ENCODE data around the gene RPS28.
"Not testable (repeated sequence)": the region's sequence is repeated elsewhere in the genome, so short reads cannot be mapped to it uniquely, and the experiment has no call there.

RPS28 gene

DNA sequence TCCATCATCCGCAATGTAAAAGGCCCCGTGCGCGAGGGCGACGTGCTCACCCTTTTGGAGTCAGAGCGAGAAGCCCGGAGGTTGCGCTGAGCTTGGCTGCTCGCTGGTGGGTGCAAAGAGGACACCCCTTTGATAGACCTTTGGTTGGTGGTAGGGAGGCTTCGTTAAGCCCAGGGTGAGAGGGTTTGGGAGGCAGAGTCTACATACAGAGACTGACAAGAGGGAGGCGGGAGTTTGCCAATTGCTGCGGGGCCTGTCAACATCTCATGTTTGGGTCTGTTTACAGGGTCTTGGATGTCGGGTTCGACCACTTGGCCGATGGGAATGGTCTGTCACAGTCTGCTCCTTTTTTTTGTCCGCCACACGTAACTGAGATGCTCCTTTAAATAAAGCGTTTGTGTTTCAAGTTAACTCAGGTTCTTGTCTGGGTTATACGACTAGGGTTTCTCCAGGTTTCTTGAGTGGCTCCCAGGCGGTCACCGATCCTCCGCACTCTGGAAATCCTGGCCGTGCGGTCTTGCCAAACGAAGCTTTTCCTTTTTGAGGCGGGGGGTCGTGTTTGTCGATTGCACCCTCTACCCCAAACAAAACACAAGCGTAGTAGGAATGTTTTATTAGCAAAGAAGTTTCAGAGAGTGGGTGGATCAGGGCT, 816 bp downstream of the RPS28 start:
- DNase-seq: no peak

DNA sequence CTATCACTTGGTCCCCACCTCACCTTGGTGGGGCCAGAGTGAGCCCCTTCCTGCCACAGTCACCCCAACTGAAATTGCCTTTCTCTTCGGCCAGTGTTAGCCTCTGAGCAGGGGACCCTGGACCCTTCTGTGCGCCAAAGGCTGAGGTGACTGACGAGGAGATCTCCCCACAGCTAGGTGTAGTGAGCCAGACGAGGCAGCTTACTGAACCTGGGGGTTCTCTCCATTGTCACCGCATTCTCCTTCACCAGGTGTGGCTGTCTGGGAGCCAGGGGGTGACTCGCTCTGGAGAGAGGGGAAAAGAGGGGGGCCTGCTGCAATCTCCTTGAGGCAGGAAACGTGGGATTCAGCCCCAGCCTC, 1.3 kb downstream of the RPS28 start:
- no peak for DNase-seq

GRCh38 chr19:8323781-8324185, 2.5 kb downstream of the RPS28 start:
- no peak for DNase-seq

DNA sequence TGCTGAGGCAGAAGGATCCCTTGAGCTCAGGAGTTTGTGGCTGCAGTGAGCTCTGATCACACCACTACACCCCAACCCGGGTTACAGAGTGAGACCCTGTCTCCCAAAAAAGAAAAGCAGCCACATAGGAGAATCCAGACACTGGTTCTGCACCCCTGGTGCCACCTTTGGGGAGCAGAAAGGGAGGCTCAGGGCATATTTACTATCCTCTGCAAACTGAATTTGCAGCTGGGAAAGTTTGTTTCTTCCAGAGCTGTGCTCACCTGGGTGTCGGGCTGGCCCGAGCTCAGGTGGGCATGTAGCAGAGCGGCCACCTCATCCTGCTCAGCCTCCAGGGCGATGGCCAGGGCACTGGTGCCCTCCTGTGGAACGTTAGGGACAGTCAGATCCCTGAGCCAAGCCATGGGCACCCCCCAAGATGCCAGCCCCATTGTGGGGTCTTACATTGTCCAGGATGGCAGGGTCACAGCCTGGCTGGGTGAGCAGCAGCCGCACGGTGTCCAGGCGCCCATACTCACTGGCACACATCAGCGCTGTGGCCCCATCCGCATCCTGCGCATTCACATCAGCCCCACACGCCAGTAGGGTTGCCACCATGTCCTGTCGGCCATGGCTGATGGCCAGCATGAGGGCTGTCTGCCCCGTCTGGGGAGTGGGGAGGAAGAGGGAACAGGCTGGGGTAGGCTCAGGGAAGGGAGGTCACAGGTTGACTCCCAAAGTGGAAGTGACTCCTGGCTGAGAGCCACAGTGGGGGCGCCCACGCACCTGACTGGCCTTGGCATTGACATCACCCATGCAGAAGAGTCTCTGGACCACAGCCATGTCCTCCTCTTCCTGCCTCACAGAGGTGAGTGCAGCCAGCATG, 3.1 kb downstream of the RPS28 start:
- no peak for DNase-seq

DNA sequence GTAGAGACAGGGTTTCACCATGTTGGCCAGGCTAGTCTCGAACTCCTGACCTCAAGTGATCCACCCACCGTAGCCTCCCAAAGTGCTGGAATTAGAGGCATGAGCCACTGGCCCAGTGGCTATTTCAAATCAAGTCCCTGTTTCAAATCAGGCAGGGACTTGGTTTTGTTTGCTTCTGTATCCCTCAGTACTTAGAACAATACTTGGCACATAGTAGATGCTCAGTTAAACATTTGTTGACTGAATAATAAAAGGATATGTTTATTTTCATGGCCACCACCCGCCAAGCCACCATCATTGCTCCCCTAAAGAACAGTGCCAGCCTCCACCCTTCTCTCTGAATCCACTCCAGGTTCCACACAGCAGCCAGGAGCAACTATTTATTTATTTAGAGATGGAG, 4.2 kb downstream of the RPS28 start:
- DNase-seq: no peak

DNA sequence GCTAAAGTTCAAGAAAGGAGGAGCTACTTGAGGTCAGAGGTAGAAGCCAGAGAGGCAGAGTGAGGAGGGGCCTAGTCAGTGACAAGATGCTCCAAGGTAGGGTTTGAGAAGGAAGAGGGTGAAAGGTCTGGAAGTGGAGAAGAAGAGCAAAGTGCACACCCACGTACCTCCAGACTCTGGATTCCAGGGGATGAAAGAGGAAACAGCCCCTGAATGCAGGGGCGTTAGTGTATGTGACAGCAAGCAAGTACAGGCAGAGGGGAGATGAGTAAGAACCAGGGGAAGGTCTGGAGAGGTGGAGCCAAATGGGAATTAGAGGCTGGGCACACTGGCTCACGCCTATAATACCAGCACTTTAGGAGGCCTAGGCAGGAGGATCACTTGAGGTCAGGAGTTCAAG, 8.7 kb downstream of the RPS28 start:
- DNase-seq: no peak

GRCh38 chr19:8331263-8331845, 10.1 kb downstream of the RPS28 start:
- DNase-seq: no peak

DNA sequence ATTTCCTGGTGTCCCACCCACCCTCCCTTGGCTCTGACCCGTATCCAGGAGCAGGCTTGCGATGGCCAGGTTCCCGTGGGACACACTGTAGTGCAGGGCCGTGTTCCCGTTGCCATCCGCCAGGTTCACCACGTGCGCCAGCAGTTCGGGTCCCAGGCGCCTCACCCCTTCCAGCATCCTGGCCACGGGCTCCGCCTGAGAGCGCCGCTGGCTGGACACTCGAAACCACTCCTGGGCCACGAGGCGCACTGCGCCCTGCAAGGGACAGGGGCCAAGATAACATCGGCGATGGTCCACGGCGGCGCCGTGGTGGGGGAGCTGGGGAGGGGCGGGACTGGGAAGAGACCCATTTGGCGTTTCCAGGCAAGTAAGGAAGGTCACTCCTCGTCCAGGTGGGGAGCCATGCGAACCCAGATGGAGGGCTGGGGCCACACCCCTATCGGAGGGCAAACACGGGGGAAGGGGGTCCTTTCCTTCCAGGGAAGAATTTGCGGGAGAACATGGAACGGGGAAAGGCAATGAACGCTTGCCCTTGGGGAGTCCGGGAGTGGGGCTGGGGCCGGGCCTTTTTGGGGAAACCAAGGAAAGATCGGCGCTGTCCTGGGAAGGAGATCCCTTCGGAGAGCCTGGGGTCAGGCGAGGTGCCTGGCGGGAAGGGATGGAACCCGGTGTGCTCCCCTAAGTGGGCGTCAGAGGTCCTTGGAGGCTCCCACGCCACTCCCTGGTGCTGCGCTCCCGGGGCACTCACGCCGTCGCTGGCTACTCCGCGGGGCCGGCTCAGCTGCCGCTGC, 11.9 kb downstream of the RPS28 start:
- no peak for DNase-seq

DNA sequence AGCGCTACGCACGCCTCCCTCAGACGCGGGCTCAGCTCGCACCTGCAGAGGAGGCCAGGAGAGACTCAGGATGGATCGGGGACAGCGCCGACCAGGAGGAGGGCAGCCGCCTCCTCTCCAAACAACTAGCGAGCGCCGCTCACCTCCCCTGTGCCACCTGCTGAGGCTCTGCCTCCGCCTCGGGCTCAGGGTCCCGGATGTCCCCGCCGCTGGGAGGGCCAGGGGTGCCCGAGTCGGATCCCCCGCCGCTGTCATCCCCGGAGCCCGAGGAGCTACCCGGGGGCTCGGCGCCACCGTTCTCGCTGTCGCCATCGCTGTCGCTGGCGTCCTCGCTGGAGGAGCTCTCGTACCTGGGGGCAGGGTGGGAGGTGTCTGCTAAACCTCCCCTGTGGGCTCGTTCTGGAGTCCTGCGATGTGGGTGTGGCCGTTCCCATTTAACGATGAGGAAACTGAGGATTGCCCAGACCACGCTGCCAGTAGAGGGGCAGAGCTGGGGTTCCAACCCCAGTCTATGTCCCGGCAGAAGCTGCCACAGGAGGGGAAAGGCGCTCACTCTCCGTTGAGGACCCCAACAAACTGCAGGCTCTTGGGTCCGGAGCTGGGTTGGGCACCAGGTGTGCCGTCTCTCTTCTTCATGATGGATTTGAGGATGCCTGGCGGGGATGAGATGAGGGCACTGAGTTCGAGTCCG, 12.6 kb downstream of the RPS28 start:
- no peak for DNase-seq

GRCh38 chr19:8334458-8335342, 13.4 kb downstream of the RPS28 start:
- no peak for DNase-seq

DNA sequence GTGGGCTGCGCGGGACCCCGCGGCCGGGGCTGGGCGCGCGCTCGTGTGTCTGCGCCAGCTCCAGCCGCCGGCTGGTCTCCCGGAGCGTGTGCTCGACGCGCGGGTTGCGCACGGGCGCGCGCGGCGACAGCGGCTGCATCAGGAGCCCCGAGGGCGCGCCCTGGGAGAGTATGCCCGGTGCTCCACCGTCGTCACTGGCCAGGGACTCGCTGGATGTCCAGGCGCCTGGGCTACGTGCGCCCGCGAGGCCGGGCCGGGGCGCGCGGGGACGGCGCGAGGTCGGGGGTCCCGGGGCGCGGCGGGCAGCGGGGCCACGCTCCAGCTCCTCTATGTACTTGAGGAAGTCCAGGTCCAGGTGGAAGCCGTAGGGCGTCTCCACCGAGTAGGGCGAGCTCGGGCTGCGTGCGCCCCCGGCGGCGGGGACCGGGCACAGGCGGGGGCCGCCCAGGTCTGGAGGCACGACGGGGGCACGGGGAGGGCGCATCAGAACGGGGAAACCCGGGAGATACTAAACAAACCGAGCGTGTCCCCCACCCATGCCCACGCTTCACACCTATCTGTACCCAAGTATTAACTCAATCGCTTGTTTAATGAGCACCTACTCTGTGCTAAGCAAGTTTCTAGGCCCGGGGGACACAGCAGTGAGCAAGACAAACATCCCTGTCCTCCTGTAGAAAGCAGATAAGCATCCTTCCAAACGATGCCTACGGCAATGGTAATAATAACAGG, 14.2 kb downstream of the RPS28 start:
- DNase-seq: no peak

DNA sequence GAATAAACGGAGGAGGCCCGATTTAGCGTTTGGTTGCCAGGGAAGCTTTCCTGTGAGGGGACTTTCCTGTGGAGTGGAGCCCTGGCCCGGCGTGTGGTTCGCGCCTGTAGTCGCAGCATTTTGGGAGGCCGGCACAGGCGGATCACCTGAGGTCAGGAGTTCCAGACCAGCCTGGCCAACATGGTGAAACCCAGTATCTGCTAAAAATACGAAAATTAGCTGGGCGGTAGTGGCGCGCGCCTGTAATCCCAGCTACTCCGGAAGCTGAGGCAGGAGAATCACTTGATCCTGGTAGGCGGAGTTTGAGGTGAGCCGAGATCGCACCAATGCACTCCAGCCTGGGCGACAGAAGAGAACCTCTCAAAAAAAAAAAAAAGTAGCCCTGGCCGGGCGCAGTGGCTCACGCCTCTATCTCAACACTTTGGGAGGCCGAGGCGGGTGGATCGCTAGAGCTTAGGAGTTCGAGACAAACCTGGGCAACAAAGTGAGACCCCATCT, 14.8 kb downstream of the RPS28 start:
- DNase-seq: no peak

DNA sequence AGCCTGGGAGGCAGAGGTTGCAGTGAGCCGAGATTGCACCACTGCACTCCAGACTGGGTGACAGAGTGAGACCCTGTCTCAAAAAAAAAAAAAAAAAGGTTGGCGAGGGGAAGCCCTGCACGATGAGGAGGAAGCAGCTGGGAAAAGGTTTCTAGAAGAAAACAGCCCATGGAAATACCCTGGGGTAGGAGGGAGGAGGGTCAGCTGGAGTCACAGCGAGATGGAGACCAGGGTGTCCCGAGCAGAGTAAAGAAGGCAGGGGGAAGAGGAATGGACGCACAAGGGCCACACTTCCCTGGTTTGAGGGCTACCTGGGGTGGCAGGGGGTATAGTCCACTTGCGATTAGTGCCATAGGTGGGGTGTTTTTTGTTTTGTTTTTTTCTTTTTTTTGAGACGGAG, 15.4 kb downstream of the RPS28 start:
- DNase-seq: no peak

DNA sequence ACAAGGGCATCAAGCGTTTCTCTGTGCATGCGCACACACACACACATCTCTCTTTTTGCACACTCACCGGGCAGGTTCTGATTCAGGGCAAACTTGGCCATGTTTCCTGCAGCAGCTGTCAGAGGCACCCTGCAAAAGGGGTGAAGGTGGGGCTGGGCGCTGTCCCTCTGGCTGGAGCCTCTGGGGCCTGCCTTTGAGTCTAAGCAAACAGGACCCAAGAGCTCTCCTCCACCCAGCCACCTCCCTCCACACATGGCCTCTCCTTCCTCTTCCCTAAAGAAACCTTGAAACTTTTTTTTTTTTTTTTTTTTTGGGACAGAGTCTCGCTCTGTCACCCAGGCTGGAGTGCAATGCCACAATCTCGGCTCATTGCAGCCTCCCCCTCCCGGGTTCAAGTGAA, 16.4 kb downstream of the RPS28 start:
- no peak for DNase-seq

DNA sequence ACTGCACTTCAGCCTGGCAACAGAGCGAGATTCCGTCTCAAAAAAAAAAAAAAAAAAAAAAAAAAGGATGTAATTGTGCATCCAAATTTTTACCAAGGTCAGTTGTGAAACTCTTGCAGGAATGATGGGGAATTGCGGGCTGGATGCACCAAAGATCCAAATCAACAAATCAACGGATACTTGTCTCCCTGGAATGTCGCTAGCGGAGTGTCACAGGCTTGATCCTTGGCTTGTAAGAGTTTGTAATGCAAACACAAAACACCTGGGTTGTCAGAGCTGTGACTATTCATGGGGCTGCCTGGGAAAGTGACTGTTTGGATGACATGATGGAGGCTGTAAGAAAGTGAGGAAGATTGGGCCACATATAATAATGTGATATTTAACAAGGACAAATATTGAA, 17.5 kb downstream of the RPS28 start:
- no peak for DNase-seq

GRCh38 chr19:8340341-8341096, 19.2 kb downstream of the RPS28 start:
- DNase-seq: no peak

DNA sequence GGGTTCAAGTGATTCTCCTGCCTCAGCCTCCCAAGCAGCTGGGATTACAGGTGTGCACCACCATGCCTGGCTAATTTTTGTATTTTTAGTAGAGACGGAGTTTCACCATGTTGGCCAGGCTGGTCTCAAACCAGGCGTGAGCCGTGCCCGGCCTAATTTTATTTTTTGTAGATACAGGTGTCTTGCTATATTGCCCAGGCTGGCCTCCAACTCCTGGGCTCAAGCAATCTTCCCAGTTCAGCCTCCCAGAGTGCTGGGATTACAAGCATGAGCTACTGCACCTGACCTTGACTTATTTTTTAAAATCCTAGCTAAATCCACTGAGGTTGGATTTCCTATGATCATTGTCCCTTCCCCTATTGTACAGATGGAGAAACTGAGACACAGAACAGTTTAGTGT, 20.2 kb downstream of the RPS28 start:
- not testable (repeated sequence) for DNase-seq

- DNase-seq: no peak
Measured at GRCh38 chr19:8342316-8342683, 21.0 kb downstream of the RPS28 start.

- peak; percentile 86 for DNase-seq
Measured at GRCh38 chr19:8342684-8343482, 21.6 kb downstream of the RPS28 start, which contains the start of gene KANK3. KANK3 (minus strand) TSS chr19:8343262; CDS start chr19:8337828, 5,434 bp downstream.
